H9 (cell line): ENCODE data around the gene GNG3. TPM values are rescaled to one million over a fixed set of nuclear protein-coding genes. Genes with fewer than 3 reads are reported as not detected.

ENCODE experiments used
- DNase-seq: peaks from one replicate; pipeline ENCODE4 v3.0.0-alpha.2; 2017
- H2AFZ ChIP-seq: one replicate; pipeline ENCODE4 v1.6.1; 2013; ENCODE audit warnings: mild to moderate bottlenecking, low read length, control low read depth, moderate library complexity
- H2AK5ac ChIP-seq: 2 replicates; pipeline ENCODE4 v1.6.1; 2013; ENCODE audit warnings: low read length, control low read depth, mixed read lengths; ENCODE audit not compliant: insufficient read length
- H2BK120ac ChIP-seq: one replicate; pipeline ENCODE4 v1.6.1; 2013; ENCODE audit warnings: low read depth, mild to moderate bottlenecking, low read length, control low read depth, inconsistent platforms; ENCODE audit not compliant: poor library complexity, severe bottlenecking
- H2BK12ac ChIP-seq: 2 replicates; pipeline ENCODE4 v1.6.1; 2013; ENCODE audit warnings: low read length, control low read depth, mixed read lengths, low read depth; ENCODE audit not compliant: insufficient read length
- H2BK15ac ChIP-seq: 2 replicates; pipeline ENCODE4 v1.6.1; 2013; ENCODE audit warnings: low read depth, low read length, control low read depth
- H2BK20ac ChIP-seq: one replicate; pipeline ENCODE4 v1.6.1; 2013; ENCODE audit warnings: low read depth, mild to moderate bottlenecking, low read length, control low read depth, inconsistent platforms; ENCODE audit not compliant: poor library complexity, severe bottlenecking
- H2BK5ac ChIP-seq: 2 replicates; pipeline ENCODE4 v1.6.1; 2013; ENCODE audit warnings: low read length, control low read depth, mixed read lengths; ENCODE audit not compliant: insufficient read length
- H3K14ac ChIP-seq: 2 replicates; pipeline ENCODE4 v1.6.1; 2013; ENCODE audit warnings: low read length, control low read depth; ENCODE audit not compliant: insufficient read depth
- H3K18ac ChIP-seq: 2 replicates; pipeline ENCODE4 v1.6.1; 2013; ENCODE audit warnings: low read depth, mild to moderate bottlenecking, mixed read lengths, low read length, control low read depth; ENCODE audit not compliant: insufficient read length
- H3K23ac ChIP-seq: 2 replicates; pipeline ENCODE4 v1.6.1; 2013; ENCODE audit warnings: low read length, control low read depth, mixed read lengths, low read depth; ENCODE audit not compliant: insufficient read length
- H3K23me2 ChIP-seq: 2 replicates; pipeline ENCODE4 v1.6.1; 2013; ENCODE audit warnings: low read depth, mild to moderate bottlenecking, mixed read lengths, low read length, control low read depth; ENCODE audit not compliant: insufficient read length, poor library complexity, severe bottlenecking
- H3K27ac ChIP-seq: 2 replicates; pipeline ENCODE4 v1.5.1; 2013; ENCODE audit warnings: low read length, control low read depth, mixed read lengths, low read depth; ENCODE audit not compliant: insufficient read length
- H3K27me3 ChIP-seq: 2 replicates; pipeline ENCODE4 v1.6.1; 2013; ENCODE audit warnings: low read length, control low read depth, inconsistent platforms; ENCODE audit not compliant: insufficient read depth
- H3K4ac ChIP-seq: 2 replicates; pipeline ENCODE4 v1.6.1; 2013; ENCODE audit warnings: low read depth, mild to moderate bottlenecking, control low read depth, inconsistent platforms, low read length, moderate library complexity
- H3K4me1 ChIP-seq: 2 replicates; pipeline ENCODE4 v1.6.1; 2013; ENCODE audit warnings: low read length, control low read depth, inconsistent platforms; ENCODE audit not compliant: insufficient read depth
- H3K4me2 ChIP-seq: 2 replicates; pipeline ENCODE4 v1.6.1; 2013; ENCODE audit warnings: low read length, control low read depth, mixed read lengths; ENCODE audit not compliant: insufficient read length, insufficient read depth
- H3K56ac ChIP-seq: 2 replicates; pipeline ENCODE4 v1.6.1; 2013; ENCODE audit warnings: low read depth, mild to moderate bottlenecking, mixed read lengths, low read length, control low read depth; ENCODE audit not compliant: insufficient read length
- H3K79me1 ChIP-seq: 2 replicates; pipeline ENCODE4 v1.6.1; 2013; ENCODE audit warnings: low read depth, mild to moderate bottlenecking, moderate library complexity, low read length, control low read depth, inconsistent platforms; ENCODE audit not compliant: insufficient read depth, poor library complexity, severe bottlenecking
- H3K79me2 ChIP-seq: 2 replicates; pipeline ENCODE4 v1.6.1; 2013; ENCODE audit warnings: low read length, control low read depth, inconsistent platforms; ENCODE audit not compliant: insufficient read depth
- H3K9ac ChIP-seq: 2 replicates; pipeline ENCODE4 v1.6.1; 2013; ENCODE audit warnings: low read length, control low read depth, mixed read lengths; ENCODE audit not compliant: insufficient read length; ENCODE audit errors: extremely low read depth
- H3K9me3 ChIP-seq: one replicate; pipeline ENCODE4 v1.6.1; 2013; ENCODE audit warnings: low read depth, low read length, inconsistent platforms; ENCODE audit not compliant: control insufficient read depth
- H3T11ph ChIP-seq: one replicate; pipeline ENCODE4 v1.6.1; 2013; ENCODE audit warnings: mild to moderate bottlenecking, low read length, control low read depth, inconsistent platforms
- H4K20me1 ChIP-seq: one replicate; pipeline ENCODE4 v1.6.1; 2013; ENCODE audit not compliant: control insufficient read depth, insufficient read length, insufficient read depth
- H4K5ac ChIP-seq: 2 replicates; pipeline ENCODE4 v1.6.1; 2013; ENCODE audit warnings: low read depth, mild to moderate bottlenecking, mixed read lengths, low read length, control low read depth; ENCODE audit not compliant: insufficient read length
- H4K8ac ChIP-seq: replicated peaks from 2 replicates; pipeline ENCODE4 v1.6.1; 2013; ENCODE audit warnings: low read length, control low read depth, mixed read lengths, low read depth; ENCODE audit not compliant: insufficient read length
- H4K91ac ChIP-seq: 2 replicates; pipeline ENCODE4 v1.6.1; 2013; ENCODE audit warnings: low read depth, mild to moderate bottlenecking, moderate library complexity, mixed read lengths, low read length, control low read depth; ENCODE audit not compliant: insufficient read length
- H3K27ac Mint-ChIP-seq, 3 experiments: 2 replicates in 2 of 3; 3 replicates in 1 of 3; pipeline ENCODE4 v1.8.0; 2020 to 2021; ENCODE audit warnings: mixed read lengths in 3 of 3, mild to moderate bottlenecking in 1 of 3, moderate library complexity in 1 of 3
- H3K27me3 Mint-ChIP-seq: 2 replicates; pipeline ENCODE4 v1.8.0; 2021; ENCODE audit warnings: low read depth, mild to moderate bottlenecking, moderate library complexity, mixed read lengths
- H3K36me3 Mint-ChIP-seq, 3 experiments: 2 replicates in 2 of 3; 3 replicates in 1 of 3; pipeline ENCODE4 v1.8.0; 2020 to 2021; ENCODE audit warnings: low read depth in 3 of 3, mixed read lengths in 3 of 3; ENCODE audit not compliant: insufficient read depth in 1 of 3
- H3K4me1 Mint-ChIP-seq, 2 experiments: 2 replicates each; pipeline ENCODE4 v1.8.0; 2020; ENCODE audit warnings: mixed read lengths in 2 of 2
- H3K4me3 Mint-ChIP-seq, 2 experiments: 2 replicates in 1 of 2; 3 replicates in 1 of 2; pipeline ENCODE4 v1.8.0; 2020 to 2021; ENCODE audit warnings: mild to moderate bottlenecking in 2 of 2, mixed read lengths in 2 of 2, moderate library complexity in 1 of 2
- H3K9me3 Mint-ChIP-seq, 2 experiments: 2 replicates in 1 of 2; 3 replicates in 1 of 2; pipeline ENCODE4 v1.8.0; 2020; ENCODE audit warnings: mild to moderate bottlenecking in 2 of 2, mixed read lengths in 2 of 2, moderate library complexity in 1 of 2
- CTCF ChIP-seq: fragments of 200-600 bp; sonication (generic); conservative IDR thresholded peaks from 3 replicates; pipeline ENCODE4 v1.8.0; 2021; ENCODE audit warnings: antibody characterized with exemption, mild to moderate bottlenecking
- WGBS: extraction: QIAGEN DNeasy Blood & Tissue Kit; methylation state at CpG from one replicate; pipeline ENCODE4 v1.1.7; 2013; ENCODE audit warnings: missing lambda C conversion rate, low lambda C conversion rate, mixed read lengths; ENCODE audit not compliant: insufficient read length; ENCODE audit errors: extremely low coverage; 5-methylcytosine and 5-hydroxymethylcytosine counted together
- total RNA-seq: library from RNA; stranded (reverse); gene quantifications from 2 replicates; pipeline ENCODE4 v1.2.1, GENCODE V29; 2021

GNG3 gene
- total RNA-seq, 1 experiment from 2014 or later, result 3.2 TPM

GRCh38 chr11:62676698-62677097 lies 30.8 kb upstream of the GNG3 start:
- WGBS, result no CpG with 5 or more reads among the region's 6 CpGs
- Histone ChIP-seq H2AK5ac (no peak overlapping the region), H2AFZ (no peak overlapping the region), H2BK15ac (no peak overlapping the region), H2BK5ac (no peak overlapping the region), H3K79me2 (no peaks in the 10 kb centered on the region), H3K27ac (no peak overlapping the region), H3K9me3 (no peaks in the 10 kb centered on the region), H2BK20ac (no peak overlapping the region), H3K23me2 (peaks cover 8% of the 10 kb centered on the region), H4K8ac (no peak overlapping the region), H3K56ac (no peak overlapping the region), H4K20me1 (no peaks in the 10 kb centered on the region), H3K14ac (no peak overlapping the region), H2BK12ac (no peak overlapping the region), H3K18ac (no peak overlapping the region), H3K4me1 (no peaks in the 10 kb centered on the region), H3K4me2 (no peak overlapping the region), H3T11ph (no peak overlapping the region), H3K27me3 (no peaks in the 10 kb centered on the region), H3K4ac (no peak overlapping the region), H3K23ac (no peak overlapping the region), H2BK120ac (no peak overlapping the region), H3K9ac (no peak overlapping the region), H4K91ac (no peak overlapping the region), H3K79me1 (no peaks in the 10 kb centered on the region), H4K5ac (no peak overlapping the region)
- H3K27ac Mint-ChIP-seq, result peak overlapping the region in 2 of 3 experiments; percentile 31 to 63; a peak in 2 of 7 replicates
- no peaks in the 10 kb centered on the region for H3K27me3 Mint-ChIP-seq
- H3K4me1 Mint-ChIP-seq, result peaks cover 17 to 30% of the 10 kb centered on the region in 2 experiments
- H3K9me3 Mint-ChIP-seq, result 0 out of 5 replicates have a peak, but pooled peaks cover 0 to 2% of the 10 kb centered on the region in 2 experiments
- no peak for DNase-seq
- H3K36me3 Mint-ChIP-seq, result peaks cover 17 to 49% (median 44%) of the 10 kb centered on the region in 3 experiments; a peak in 6 of 7 replicates
- peak overlapping the region in 1 of 2 experiments; percentile 85; a peak in 1 of 5 replicates for H3K4me3 Mint-ChIP-seq
- TF ChIP-seq CTCF, result 0 out of 3 replicates have a peak, but pooled peaks have one; percentile 14
